H54 (cell line): ENCODE data around the gene STRIP2.
A peak's percentile ranks its signal among the peaks of the same experiment; 100 is the strongest.
"Not testable (repeated sequence)": the region's sequence is repeated elsewhere in the genome, so short reads cannot be mapped to it uniquely, and the experiment has no call there.

Experiments used
- DNase-seq: peaks from one replicate; pipeline ENCODE4 v3.0.0; 2011; ENCODE audit warnings: low spot score, mixed read lengths; ENCODE audit not compliant: insufficient read length
- FAIRE-seq: peaks from 3 replicates; lab custom pipeline; 2011; peaks lifted over from hg19 to GRCh38; lab: Jason Lieb, UNC
- POLR2A ChIP-seq: IDR thresholded peaks from 2 replicates; pipeline ENCODE4 v1.6.1; 2011; ENCODE audit warnings: low read depth, mild to moderate bottlenecking, low read length

STRIP2 gene

DNA sequence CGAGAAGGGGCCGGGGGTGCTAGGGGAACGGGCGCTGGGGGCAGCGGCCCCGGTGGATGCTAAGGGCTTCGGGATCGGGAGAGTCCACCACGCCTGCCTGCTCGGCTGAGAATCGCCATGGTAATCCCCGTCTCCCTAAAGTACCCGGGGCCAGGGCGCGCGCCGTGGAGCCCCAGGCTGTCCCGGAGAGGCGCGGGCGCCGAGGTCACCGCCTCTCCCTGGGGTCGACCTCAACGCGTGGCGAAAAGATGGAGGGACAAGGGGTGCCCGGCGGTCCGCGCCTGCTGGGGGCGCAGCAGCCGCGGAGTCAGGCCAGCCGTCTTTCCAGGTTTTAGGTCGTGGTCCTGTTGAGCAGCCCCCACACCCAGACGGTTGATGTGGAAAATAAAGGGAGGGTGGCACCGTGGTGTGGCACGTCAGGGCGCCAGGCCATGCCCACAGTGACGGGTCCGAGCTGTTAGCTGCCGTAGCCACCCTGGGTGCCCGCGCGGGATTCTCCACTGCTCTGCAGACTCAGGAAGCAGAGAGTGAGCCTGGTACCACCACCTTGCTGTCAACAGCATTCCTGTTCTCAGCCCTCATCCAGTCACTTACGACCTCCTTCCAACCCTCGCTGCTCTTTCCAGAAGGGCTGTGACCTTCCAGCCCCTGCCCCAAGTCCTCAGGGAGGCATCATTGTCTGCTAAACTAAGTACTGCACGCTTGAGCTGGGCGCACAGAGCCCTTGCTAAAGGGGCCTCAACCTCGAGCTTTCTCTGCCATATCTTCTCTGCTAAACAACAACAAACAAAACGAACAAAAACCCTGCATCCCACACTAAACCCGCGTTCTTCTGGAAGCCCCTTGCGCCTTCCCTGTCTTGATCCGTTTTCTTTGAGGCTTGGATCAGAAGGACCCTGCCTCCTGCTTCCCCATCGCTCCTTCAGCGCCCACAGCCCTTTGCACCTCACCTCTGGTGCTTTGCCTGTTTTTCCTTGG lies 68.8 kb downstream of the STRIP2 start:
- no peak for FAIRE-seq
- TF ChIP-seq POLR2A = no peak
- no peak for DNase-seq

DNA sequence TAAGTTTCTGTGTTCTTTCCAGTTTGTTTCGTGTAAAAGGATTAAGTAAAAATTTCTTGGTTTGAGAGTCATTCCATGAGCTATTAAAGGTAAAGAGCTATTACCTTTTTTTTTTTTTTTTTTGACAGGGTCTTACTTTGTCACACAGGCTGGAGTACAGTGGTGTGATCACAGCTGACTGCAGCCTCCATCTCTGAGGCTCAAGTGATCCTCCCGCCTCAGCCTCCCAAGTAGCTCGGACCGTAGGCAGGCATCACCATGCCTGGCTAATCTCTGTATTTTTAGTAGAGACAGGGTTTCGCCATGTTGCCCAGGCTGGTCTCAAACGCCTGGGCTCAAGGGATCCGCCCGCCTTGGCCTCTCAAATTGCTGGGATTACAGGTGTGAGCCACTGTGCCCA lies 69.5 kb downstream of the STRIP2 start:
- no peak for FAIRE-seq
- DNase-seq = no peak
- TF ChIP-seq POLR2A = no peak

- no peak for TF ChIP-seq POLR2A
- no peak for DNase-seq
- FAIRE-seq = no peak
Measured at GRCh38 chr7:129512192-129512591, 78.0 kb downstream of the STRIP2 start.

- no peak for FAIRE-seq
- DNase-seq = no peak
- TF ChIP-seq POLR2A = no peak
Measured at GRCh38 chr7:129513546-129513945, 79.3 kb downstream of the STRIP2 start.

GRCh38 chr7:129514683-129515082 lies 80.5 kb downstream of the STRIP2 start:
- FAIRE-seq = no peak
- no peak for TF ChIP-seq POLR2A
- DNase-seq = peak; percentile 69

GRCh38 chr7:129515381-129515780 lies 81.1 kb downstream of the STRIP2 start:
- FAIRE-seq (no peak), DNase-seq (no peak)
- no peak for TF ChIP-seq POLR2A

DNA sequence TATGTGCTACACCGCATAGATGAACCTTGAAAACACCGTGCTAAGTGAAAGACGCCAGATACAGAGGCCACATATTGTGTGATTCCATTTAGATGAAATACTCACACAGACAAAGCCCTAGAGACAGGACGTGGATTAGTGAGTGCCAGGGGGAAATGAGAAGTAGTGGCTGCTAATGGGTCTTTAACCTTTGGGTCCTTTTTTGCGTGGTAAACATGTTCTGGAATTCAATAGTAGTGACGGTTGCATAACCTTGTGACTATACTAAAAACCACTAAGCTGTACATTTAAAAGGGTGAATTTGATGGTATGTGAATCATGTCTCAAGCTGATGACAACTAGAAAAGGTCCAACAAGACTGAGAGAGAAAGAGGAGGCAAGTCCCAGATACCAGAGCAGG lies 83.7 kb downstream of the STRIP2 start:
- FAIRE-seq = no peak
- no peak for DNase-seq
- no peak for TF ChIP-seq POLR2A

- no peak for FAIRE-seq
- DNase-seq = no peak
- no peak for TF ChIP-seq POLR2A
Measured at GRCh38 chr7:129519464-129519863, 85.2 kb downstream of the STRIP2 start.

DNA sequence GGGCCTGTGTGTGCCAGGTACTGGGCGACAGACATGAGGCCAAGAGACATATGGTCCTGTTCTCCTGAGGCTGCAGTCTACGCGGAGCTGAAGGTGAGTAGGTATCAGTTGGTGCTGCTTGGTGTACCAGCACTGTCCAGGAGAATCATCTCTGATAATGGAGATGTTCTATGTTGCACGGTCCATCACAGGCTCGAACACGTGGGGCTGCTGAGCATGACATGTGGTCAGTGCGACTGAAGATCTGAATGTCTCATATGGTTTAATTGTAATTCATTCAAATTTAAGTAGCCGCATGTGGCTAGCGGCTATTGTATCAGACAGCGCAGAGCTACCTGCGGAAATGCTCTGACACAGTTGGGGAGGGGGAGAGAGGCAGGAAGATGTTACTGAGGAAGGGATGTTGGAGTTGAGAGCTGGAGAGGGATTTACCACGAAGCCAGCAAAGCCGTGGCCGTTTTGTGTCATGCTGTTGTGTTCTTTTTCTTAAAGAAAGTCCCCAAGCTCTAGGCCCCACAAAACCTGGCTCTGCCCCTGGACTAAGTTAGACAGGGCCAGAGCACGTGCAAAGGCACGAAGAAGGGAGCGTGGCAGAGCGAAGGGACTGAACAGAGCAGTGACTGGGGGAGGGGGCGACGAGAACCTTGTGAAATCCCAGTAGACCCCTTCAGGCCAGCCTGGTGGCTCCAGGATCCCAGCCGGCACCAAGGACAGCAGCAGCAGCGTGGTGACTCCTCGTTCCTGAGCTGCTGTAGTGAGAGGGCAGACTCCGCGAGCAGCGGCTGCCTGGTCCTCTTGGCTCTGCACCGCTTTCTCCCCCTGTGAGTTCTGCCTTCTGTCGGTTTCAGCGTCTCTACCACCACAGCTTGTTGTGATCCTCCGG lies 88.1 kb downstream of the STRIP2 start:
- no peak for DNase-seq
- no peak for FAIRE-seq
- TF ChIP-seq POLR2A = no peak

GRCh38 chr7:129522971-129523340 lies 88.7 kb downstream of the STRIP2 start:
- TF ChIP-seq POLR2A = no peak
- no peak for DNase-seq
- FAIRE-seq = no peak

DNA sequence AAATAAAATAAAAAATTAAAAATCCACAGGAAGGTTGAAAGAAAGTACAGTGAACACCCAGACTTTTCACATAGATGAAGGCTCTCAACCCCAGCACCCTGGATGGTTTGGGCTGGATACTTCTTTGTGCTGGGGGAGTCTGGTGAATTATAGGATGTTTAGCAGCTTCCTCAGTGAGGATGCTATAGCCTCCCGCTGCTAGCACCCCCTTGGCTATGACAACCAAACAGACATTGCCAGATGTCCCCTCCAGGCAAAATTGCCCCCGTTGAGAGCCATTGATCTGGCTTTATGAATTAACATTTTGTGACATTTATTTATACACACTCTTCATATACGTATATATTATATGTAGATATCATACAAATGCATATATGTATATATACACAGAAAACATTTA lies 89.7 kb downstream of the STRIP2 start:
- TF ChIP-seq POLR2A = no peak
- DNase-seq (no peak), FAIRE-seq (no peak)

GRCh38 chr7:129524405-129524804 lies 90.2 kb downstream of the STRIP2 start:
- not testable (repeated sequence) for FAIRE-seq, DNase-seq

DNA sequence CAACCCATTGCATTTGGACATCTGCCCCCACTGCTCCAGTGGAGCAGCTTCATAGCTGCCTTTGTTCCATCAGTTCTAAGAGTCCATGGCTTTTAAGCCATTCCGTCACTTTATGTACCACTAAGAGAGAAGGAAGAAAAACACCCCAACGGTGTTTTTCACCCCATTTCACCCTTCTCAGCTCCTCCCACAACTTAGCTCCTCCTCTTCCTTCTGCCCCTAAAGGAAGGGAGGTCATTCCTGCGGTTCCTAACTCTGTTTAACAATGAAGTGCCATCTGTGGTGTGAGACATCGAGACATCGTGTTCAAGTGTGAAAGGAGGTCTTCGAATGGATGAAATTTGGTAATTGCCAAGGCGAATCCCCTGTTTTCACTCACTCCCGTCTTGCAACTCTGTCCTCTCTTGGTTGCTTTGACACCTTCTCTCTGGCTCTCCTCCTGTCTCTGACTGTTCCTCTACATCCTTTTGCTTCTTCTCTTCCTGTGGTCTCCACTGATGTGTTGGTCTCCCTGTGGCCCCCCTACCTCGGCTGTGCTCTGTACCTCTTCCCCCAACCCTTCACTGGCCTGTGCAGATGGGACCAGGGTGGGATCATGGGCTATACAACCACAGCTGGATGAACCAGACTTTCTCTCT lies 91.1 kb downstream of the STRIP2 start:
- no peak for DNase-seq
- no peak for TF ChIP-seq POLR2A
- no peak for FAIRE-seq

DNA sequence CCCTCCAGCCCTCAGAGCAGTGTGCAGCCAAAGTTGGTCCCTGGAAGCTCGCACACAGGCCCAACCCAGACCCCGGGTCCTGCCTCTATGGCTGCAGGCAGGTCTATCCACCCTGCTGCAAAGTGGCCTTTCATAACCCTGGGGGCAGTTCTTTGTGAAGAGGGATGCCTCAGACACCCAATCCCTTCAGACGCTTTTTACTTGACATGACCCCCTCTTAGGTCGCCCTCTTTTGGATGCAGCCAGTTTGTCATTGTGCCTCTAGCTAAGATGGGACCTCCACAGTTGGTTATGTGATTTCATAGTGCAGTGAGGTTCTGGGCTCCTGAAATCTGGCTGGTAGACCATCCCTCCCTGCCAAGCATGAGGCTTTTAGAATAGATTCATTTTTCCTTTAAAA lies 95.4 kb downstream of the STRIP2 start:
- no peak for FAIRE-seq
- no peak for DNase-seq
- TF ChIP-seq POLR2A = no peak
